Measurements from ENCODE around the gene YPEL1.
"Not testable (repeated sequence)": the region's sequence is repeated elsewhere in the genome, so short reads cannot be mapped to it uniquely, and the experiment has no call there.

Gene YPEL1

DNA sequence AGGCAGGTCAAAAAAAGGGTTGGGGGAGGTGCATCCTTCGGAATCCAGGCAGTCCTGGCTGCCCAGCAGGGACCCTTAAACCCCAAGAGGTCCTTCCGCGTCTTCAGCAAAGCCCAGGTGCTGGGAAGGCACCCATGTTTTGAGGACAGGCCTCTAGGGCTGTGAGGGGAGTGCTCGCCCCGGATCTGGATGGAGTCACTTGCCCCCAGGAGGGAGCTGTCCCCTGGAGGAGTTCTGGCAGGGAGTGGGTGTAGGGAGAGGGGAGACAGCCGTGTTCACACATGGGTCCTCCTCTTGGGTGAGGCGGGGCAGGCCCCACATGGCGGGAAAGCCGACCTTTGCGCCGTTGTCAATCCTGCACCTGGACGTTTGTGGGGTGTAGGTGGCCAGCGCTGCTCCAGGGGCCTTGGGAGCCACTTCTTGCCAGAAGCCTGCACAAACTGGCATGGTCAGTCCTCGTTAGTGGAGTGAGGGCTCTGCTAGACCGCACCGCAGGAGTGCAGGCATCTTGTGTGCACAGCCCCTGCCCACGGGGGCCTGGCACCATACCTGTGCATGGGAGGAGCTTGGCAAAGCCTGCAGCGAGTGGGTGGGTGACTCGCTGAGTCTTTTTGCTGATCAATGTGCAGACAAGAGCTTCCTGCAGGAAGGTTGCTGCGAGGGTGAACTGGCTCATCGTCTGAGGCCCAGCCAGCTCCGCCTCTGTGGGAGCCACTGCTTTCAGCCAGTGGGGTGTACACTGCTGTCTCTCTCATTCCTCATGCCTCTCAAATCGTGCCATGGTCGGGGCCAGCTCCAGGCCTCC lies 53.8 kb downstream of the YPEL1 start:
- H2AK5ac ChIP-seq (ENCODE audit: low read length), result no peak overlapping the region
- no CpG with 5 or more reads among the region's 24 CpGs for WGBS (ENCODE audit: extremely low coverage, insufficient coverage, insufficient read length)
- DNase-seq, result no peak
- no peak overlapping the region for H2AFZ ChIP-seq (ENCODE audit: insufficient read depth, low read length, poor library complexity)
- no peaks in the 10 kb centered on the region for H3K27me3 ChIP-seq (ENCODE audit: insufficient read depth, low read length)
- H3K4me3 ChIP-seq (ENCODE audit: low read depth, low read length), result no peak overlapping the region
- H2BK12ac ChIP-seq (ENCODE audit: low read length), result no peak overlapping the region
- H3K9me3 ChIP-seq (ENCODE audit: insufficient read depth, low read depth, low read length), result no peaks in the 10 kb centered on the region
- no peak overlapping the region for H2BK5ac ChIP-seq (ENCODE audit: low read depth, low read length, poor library complexity)
- H3K9ac ChIP-seq (ENCODE audit: low read length), result no peak overlapping the region
- no peak overlapping the region for H4K8ac ChIP-seq (ENCODE audit: low read depth, low read length)
- H3K79me1 ChIP-seq (ENCODE audit: low read length), result no peaks in the 10 kb centered on the region
- H3K36me3 ChIP-seq (ENCODE audit: control insufficient read depth in 1 of 2, insufficient read depth in 2 of 2, low read length in 2 of 2), result peaks cover 43 to 47% of the 10 kb centered on the region in 2 experiments
- no peak overlapping the region for H4K91ac ChIP-seq (ENCODE audit: low read depth, low read length)
- H3K14ac ChIP-seq (ENCODE audit: low read length), result no peak overlapping the region
- no peak overlapping the region for H3K27ac ChIP-seq (ENCODE audit: low read depth, low read length)
- H3K4me2 ChIP-seq (ENCODE audit: low read length), result no peak overlapping the region
- H3K23ac ChIP-seq (ENCODE audit: low read length), result no peak overlapping the region
- H3K4ac ChIP-seq (ENCODE audit: low read depth, low read length), result no peak overlapping the region
- H3K79me2 ChIP-seq (ENCODE audit: control insufficient read depth, insufficient read depth, low read length, poor library complexity), result no peaks in the 10 kb centered on the region
- H2BK120ac ChIP-seq (ENCODE audit: insufficient read depth, low read length, poor library complexity), result no peak overlapping the region
- no peak overlapping the region for H4K12ac ChIP-seq (ENCODE audit: low read depth, low read length)
- H3K4me1 ChIP-seq (ENCODE audit: control insufficient read depth in 1 of 2, insufficient read depth in 2 of 2, low read length in 2 of 2), result peaks cover 4 to 6% of the 10 kb centered on the region in 2 experiments
- H3K18ac ChIP-seq (ENCODE audit: low read length), result no peak overlapping the region

DNA sequence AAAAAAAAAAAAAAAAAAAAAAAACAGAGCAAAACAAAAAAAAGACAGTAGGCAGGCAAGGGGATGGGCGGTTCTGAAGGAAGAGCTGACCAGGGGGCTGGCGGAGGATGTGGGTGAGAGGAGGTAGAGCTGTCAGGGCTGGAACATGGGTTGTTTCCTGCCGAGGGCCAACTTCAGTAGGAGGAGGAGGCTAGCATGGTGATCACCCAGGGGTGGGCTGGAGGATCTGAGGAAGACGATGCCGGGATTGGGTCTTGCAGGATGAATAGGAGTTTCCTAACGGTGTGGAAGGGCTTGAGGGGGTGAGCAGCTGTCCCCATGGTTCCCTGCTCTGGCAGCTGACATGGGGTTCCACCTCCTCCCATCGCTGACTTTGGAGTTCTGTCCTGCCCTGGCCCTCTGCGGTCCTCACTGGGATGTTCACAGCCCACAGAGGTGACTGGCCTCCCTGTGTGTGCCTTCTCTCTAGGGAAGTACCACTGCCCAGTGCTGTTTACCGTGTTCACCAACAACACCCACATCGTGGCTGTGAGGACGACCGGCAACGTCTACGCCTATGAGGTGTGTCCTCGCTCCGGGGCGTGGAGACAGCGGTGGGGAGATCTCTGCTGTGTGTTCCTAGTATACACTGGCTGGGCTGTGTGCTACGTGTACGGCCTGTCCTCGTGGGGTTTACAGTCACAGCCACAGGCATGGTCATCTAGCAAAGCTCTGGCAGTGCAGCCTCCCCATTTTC lies 54.6 kb downstream of the YPEL1 start:
- H3K79me1 ChIP-seq (ENCODE audit: low read length), result no peaks in the 10 kb centered on the region
- H3K4ac ChIP-seq (ENCODE audit: low read depth, low read length), result no peak overlapping the region
- H3K14ac ChIP-seq (ENCODE audit: low read length), result no peak overlapping the region
- H4K8ac ChIP-seq (ENCODE audit: low read depth, low read length), result no peak overlapping the region
- H2BK5ac ChIP-seq (ENCODE audit: low read depth, low read length, poor library complexity), result no peak overlapping the region
- no peak overlapping the region for H3K4me3 ChIP-seq (ENCODE audit: low read depth, low read length)
- H3K4me1 ChIP-seq (ENCODE audit: control insufficient read depth in 1 of 2, insufficient read depth in 2 of 2, low read length in 2 of 2), result peaks cover 2 to 4% of the 10 kb centered on the region in 2 experiments
- WGBS (ENCODE audit: extremely low coverage, insufficient coverage, insufficient read length), result no CpG with 5 or more reads among the region's 21 CpGs
- no peaks in the 10 kb centered on the region for H3K27me3 ChIP-seq (ENCODE audit: insufficient read depth, low read length)
- H3K23ac ChIP-seq (ENCODE audit: low read length), result no peak overlapping the region
- H3K4me2 ChIP-seq (ENCODE audit: low read length), result no peak overlapping the region
- H3K9ac ChIP-seq (ENCODE audit: low read length), result no peak overlapping the region
- H2AFZ ChIP-seq (ENCODE audit: insufficient read depth, low read length, poor library complexity), result no peak overlapping the region
- H2BK12ac ChIP-seq (ENCODE audit: low read length), result no peak overlapping the region
- peaks cover under 1% of the 10 kb centered on the region for H3K9me3 ChIP-seq (ENCODE audit: insufficient read depth, low read depth, low read length)
- H3K79me2 ChIP-seq (ENCODE audit: control insufficient read depth, insufficient read depth, low read length, poor library complexity), result no peaks in the 10 kb centered on the region
- DNase-seq, result no peak
- no peak overlapping the region for H3K18ac ChIP-seq (ENCODE audit: low read length)
- H2BK120ac ChIP-seq (ENCODE audit: insufficient read depth, low read length, poor library complexity), result no peak overlapping the region
- peaks cover 37 to 40% of the 10 kb centered on the region in 2 experiments for H3K36me3 ChIP-seq (ENCODE audit: control insufficient read depth in 1 of 2, insufficient read depth in 2 of 2, low read length in 2 of 2)
- no peak overlapping the region for H2AK5ac ChIP-seq (ENCODE audit: low read length)
- H4K91ac ChIP-seq (ENCODE audit: low read depth, low read length), result no peak overlapping the region
- no peak overlapping the region for H3K27ac ChIP-seq (ENCODE audit: low read depth, low read length)
- no peak overlapping the region for H4K12ac ChIP-seq (ENCODE audit: low read depth, low read length)

DNA sequence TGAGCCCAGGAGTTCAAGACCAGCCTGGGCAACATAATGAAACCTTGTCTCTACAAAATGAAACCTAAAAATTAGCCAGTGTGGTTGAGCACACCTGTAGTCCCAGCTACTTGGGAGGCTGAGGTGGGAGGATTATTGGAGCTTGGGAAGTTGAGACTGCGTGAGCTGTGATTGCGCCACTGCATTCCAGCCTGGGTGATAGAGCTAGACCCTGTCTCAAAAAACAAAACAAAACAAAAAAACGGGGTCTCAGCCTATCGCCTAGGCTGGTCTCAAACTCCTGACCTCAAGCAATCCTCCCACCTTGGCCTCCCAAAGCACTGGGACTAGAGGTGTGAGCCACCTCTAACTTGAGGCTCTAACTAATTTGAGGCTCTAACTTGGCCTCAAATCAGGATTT lies 56.2 kb downstream of the YPEL1 start:
- Histone ChIP-seq H3K4me2 (ENCODE audit: low read length) (no peak overlapping the region), H2BK12ac (ENCODE audit: low read length) (no peak overlapping the region), H3K79me2 (ENCODE audit: control insufficient read depth, insufficient read depth, low read length, poor library complexity) (no peaks in the 10 kb centered on the region), H3K4me1 (ENCODE audit: control insufficient read depth in 1 of 2, insufficient read depth in 2 of 2, low read length in 2 of 2) (peaks cover 0 to 2% of the 10 kb centered on the region in 2 experiments), H4K8ac (ENCODE audit: low read depth, low read length) (no peak overlapping the region), H2AFZ (ENCODE audit: insufficient read depth, low read length, poor library complexity) (no peak overlapping the region), H3K4ac (ENCODE audit: low read depth, low read length) (no peak overlapping the region), H3K4me3 (ENCODE audit: low read depth, low read length) (no peak overlapping the region), H3K14ac (ENCODE audit: low read length) (no peak overlapping the region), H4K91ac (ENCODE audit: low read depth, low read length) (no peak overlapping the region), H2AK5ac (ENCODE audit: low read length) (no peak overlapping the region), H3K23ac (ENCODE audit: low read length) (no peak overlapping the region), H3K18ac (ENCODE audit: low read length) (no peak overlapping the region), H3K27ac (ENCODE audit: low read depth, low read length) (no peak overlapping the region), H3K27me3 (ENCODE audit: insufficient read depth, low read length) (no peaks in the 10 kb centered on the region), H3K36me3 (ENCODE audit: control insufficient read depth in 1 of 2, insufficient read depth in 2 of 2, low read length in 2 of 2) (peaks cover 45 to 46% of the 10 kb centered on the region in 2 experiments), H3K79me1 (ENCODE audit: low read length) (no peaks in the 10 kb centered on the region), H2BK120ac (ENCODE audit: insufficient read depth, low read length, poor library complexity) (no peak overlapping the region), H4K12ac (ENCODE audit: low read depth, low read length) (no peak overlapping the region), H3K9ac (ENCODE audit: low read length) (no peak overlapping the region), H2BK5ac (ENCODE audit: low read depth, low read length, poor library complexity) (no peak overlapping the region), H3K9me3 (ENCODE audit: insufficient read depth, low read depth, low read length) (peaks cover 4% of the 10 kb centered on the region)
- WGBS (ENCODE audit: extremely low coverage, insufficient coverage, insufficient read length), result no CpG with 5 or more reads among the region's 4 CpGs
- DNase-seq, result no peak

DNA sequence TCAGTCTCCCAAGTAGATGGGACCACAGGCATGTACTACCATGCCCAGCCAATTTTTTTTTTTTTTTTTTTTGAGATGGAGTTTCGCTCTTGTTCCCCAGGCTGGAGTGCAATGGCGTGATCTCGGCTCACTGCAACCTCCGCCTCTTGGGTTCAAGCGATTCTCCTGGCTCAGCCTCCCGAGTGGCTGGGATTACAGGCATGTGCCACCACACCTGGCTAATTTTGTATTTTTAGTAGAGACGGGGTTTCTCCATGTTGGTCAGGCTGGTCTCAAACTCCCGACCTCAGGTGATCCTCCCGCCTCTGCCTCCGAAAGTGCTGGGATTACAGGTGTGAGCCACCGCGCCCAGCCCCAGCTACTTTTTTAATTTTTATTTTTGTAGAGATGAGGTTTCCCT lies 56.8 kb downstream of the YPEL1 start:
- H2BK5ac ChIP-seq (ENCODE audit: low read depth, low read length, poor library complexity); H3K9me3 ChIP-seq (ENCODE audit: insufficient read depth, low read depth, low read length); H3K79me2 ChIP-seq (ENCODE audit: control insufficient read depth, insufficient read depth, low read length, poor library complexity); H3K4me3 ChIP-seq (ENCODE audit: low read depth, low read length); H3K14ac ChIP-seq (ENCODE audit: low read length); H2BK12ac ChIP-seq (ENCODE audit: low read length); H3K4me2 ChIP-seq (ENCODE audit: low read length); H4K12ac ChIP-seq (ENCODE audit: low read depth, low read length); H2AFZ ChIP-seq (ENCODE audit: insufficient read depth, low read length, poor library complexity); H2BK120ac ChIP-seq (ENCODE audit: insufficient read depth, low read length, poor library complexity); H4K8ac ChIP-seq (ENCODE audit: low read depth, low read length); H3K79me1 ChIP-seq (ENCODE audit: low read length); H3K4me1 ChIP-seq (ENCODE audit: control insufficient read depth in 1 of 2, insufficient read depth in 2 of 2, low read length in 2 of 2); H4K91ac ChIP-seq (ENCODE audit: low read depth, low read length); H3K9ac ChIP-seq (ENCODE audit: low read length); H2AK5ac ChIP-seq (ENCODE audit: low read length); H3K27me3 ChIP-seq (ENCODE audit: insufficient read depth, low read length); H3K18ac ChIP-seq (ENCODE audit: low read length); H3K4ac ChIP-seq (ENCODE audit: low read depth, low read length); DNase-seq; H3K27ac ChIP-seq (ENCODE audit: low read depth, low read length); H3K23ac ChIP-seq (ENCODE audit: low read length): not testable (repeated sequence)
- peaks cover 48 to 49% of the 10 kb centered on the region in 2 experiments for H3K36me3 ChIP-seq (ENCODE audit: control insufficient read depth in 1 of 2, insufficient read depth in 2 of 2, low read length in 2 of 2)
- no CpG with 5 or more reads among the region's 12 CpGs for WGBS (ENCODE audit: extremely low coverage, insufficient coverage, insufficient read length)
